ENCODE data around the gene CFAP61.
"Not testable (repeated sequence)": the region's sequence is repeated elsewhere in the genome, so short reads cannot be mapped to it uniquely, and the experiment has no call there.

CFAP61 gene

GRCh38 chr20:20052074-20052970 lies at the start of gene CFAP61, which contains the start of gene CRNKL1:
Gene CFAP61 (plus strand): TSS chr20:20052532. CDS start chr20:20056654, 4,122 bp downstream.
Gene CRNKL1 (minus strand): TSS chr20:20052466. CDS start chr20:20052342, 124 bp downstream.
- DNase-seq (ENCODE audit: low spot score), result peak; percentile 98

- DNase-seq (ENCODE audit: low spot score), result no peak
Measured at GRCh38 chr20:20003031-20003954, 49.0 kb upstream of the CFAP61 start.

GRCh38 chr20:20003955-20004322 lies 48.4 kb upstream of the CFAP61 start:
- DNase-seq (ENCODE audit: low spot score), result not testable (repeated sequence)

- no peak for DNase-seq (ENCODE audit: low spot score)
Measured at GRCh38 chr20:20005342-20005741, 47.0 kb upstream of the CFAP61 start.

- DNase-seq (ENCODE audit: low spot score), result peak; percentile 37
Measured at GRCh38 chr20:20009784-20010253, 42.5 kb upstream of the CFAP61 start.

GRCh38 chr20:20010639-20011500 lies 41.5 kb upstream of the CFAP61 start:
- DNase-seq (ENCODE audit: low spot score), result no peak

- DNase-seq (ENCODE audit: low spot score), result no peak
Measured at GRCh38 chr20:20012541-20012940, 39.8 kb upstream of the CFAP61 start.

- no peak for DNase-seq (ENCODE audit: low spot score)
Measured at GRCh38 chr20:20014659-20015058, 37.7 kb upstream of the CFAP61 start.

- DNase-seq (ENCODE audit: low spot score), result peak; percentile 97
Measured at GRCh38 chr20:20017001-20017843, 35.1 kb upstream of the CFAP61 start, which contains the start of gene NAA20. Gene NAA20 (plus strand): TSS chr20:20017362. CDS start chr20:20017397, 35 bp downstream.

GRCh38 chr20:20017844-20018185 lies 34.5 kb upstream of the CFAP61 start:
- no peak for DNase-seq (ENCODE audit: low spot score)

GRCh38 chr20:20018366-20018765 lies 34.0 kb upstream of the CFAP61 start:
- DNase-seq (ENCODE audit: low spot score), result no peak

GRCh38 chr20:20019123-20019522 lies 33.2 kb upstream of the CFAP61 start:
- DNase-seq (ENCODE audit: low spot score), result no peak

- DNase-seq (ENCODE audit: low spot score), result no peak
Measured at GRCh38 chr20:20020908-20021307, 31.4 kb upstream of the CFAP61 start.

GRCh38 chr20:20021835-20022234 lies 30.5 kb upstream of the CFAP61 start:
- no peak for DNase-seq (ENCODE audit: low spot score)

GRCh38 chr20:20022498-20022897 lies 29.8 kb upstream of the CFAP61 start:
- DNase-seq (ENCODE audit: low spot score), result no peak

- no peak for DNase-seq (ENCODE audit: low spot score)
Measured at GRCh38 chr20:20023395-20023794, 28.9 kb upstream of the CFAP61 start.

GRCh38 chr20:20024942-20025341 lies 27.4 kb upstream of the CFAP61 start:
- no peak for DNase-seq (ENCODE audit: low spot score)

- DNase-seq (ENCODE audit: low spot score), result no peak
Measured at GRCh38 chr20:20027284-20027683, 25.0 kb upstream of the CFAP61 start.

GRCh38 chr20:20031790-20032189 lies 20.5 kb upstream of the CFAP61 start:
- no peak for DNase-seq (ENCODE audit: low spot score)

GRCh38 chr20:20034486-20034885 lies 17.8 kb upstream of the CFAP61 start:
- DNase-seq (ENCODE audit: low spot score), result no peak

GRCh38 chr20:20036756-20037155 lies 15.6 kb upstream of the CFAP61 start:
- DNase-seq (ENCODE audit: low spot score), result no peak
